A204.1 (cell line): ENCODE data around the gene CTAG1A.
"Not testable (repeated sequence)": the region's sequence is repeated elsewhere in the genome, so short reads cannot be mapped to it uniquely, and the experiment has no call there.

Experiments used
- FAIRE-seq: peaks from 2 replicates; lab custom pipeline; 2012; peaks lifted over from hg19 to GRCh38; lab: Jason Lieb, UNC

CTAG1A gene

DNA sequence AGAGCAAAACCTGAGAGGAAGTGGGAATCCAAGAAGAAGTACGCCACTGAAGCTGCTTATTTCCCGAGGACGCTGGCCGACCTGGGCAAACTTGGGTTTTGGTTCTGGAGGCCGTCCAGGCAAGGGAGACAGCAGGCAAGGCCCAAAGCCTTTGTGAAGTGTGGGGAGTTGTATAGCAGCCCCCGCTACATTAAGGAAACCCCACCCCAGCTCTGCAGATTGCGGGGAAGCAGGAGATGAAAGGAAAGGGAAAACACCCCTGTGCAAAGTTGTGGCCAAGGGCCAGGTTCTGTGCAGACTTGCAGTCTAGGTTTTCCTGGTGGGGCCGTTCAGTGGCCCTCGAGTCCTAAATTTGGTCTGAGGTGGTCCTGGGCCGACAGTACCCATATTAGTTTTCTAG is 11.9 kb upstream of the CTAG1A start:
- not testable (repeated sequence) for FAIRE-seq

DNA sequence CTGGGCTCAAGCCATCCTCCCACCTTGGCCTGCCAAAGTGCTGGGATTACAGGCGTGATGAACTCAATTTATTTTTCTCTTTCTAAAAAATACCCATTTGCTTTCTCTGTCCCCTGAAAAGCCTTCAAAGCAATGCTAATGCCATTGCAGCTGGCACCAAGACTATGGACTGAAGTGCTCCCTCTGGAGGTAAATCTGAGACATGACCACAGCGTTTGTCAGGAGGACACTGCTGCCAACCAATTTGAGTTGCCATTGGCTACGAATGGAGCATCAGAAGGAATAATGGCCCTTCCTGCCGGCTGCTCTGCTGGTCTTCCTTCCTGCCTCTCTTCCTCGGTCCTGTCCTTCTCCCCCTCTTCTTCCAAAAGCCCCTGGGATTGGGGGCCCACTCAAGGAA is 9.9 kb upstream of the CTAG1A start:
- peak; percentile 80 for FAIRE-seq

DNA sequence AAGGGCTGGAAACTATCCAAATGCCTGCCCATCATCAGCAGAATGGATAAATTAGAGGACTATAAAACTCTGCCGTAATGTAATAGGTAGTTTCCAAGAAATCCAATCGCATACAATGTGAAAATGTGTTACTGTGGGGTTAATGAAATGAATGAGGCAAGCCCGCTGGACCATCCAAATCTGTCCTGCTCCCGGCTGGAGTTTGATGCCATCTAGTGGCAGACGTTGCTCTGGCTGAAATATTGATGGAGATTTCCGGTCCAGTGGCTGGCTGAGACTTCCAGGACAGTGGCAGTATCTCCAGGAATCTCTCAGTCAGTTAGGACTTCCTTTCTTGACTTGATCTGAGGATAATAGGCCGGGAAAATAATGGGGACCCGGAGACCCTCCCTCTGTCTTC is 1.9 kb upstream of the CTAG1A start:
- not testable (repeated sequence) for FAIRE-seq

DNA sequence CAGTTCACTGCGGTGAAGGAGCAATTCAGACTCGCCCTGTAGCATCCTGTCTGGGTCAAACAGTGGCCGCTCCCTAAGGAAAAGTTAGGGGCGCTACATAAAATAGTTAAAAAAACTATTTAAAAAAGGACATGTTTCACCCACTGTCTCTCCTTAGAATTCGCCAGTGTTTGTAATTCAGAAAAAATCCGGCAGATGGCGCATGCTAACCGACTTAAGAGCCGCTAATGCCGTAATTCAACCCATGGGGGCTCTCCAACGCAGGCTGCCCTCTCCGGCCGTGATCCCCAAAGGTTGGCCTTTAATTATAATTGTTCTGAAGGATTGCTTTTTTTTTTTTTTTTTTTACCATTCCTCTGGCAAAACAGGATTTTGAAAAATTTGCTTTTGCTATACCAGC is 5.5 kb downstream of the CTAG1A start:
- FAIRE-seq = peak; percentile 16

DNA sequence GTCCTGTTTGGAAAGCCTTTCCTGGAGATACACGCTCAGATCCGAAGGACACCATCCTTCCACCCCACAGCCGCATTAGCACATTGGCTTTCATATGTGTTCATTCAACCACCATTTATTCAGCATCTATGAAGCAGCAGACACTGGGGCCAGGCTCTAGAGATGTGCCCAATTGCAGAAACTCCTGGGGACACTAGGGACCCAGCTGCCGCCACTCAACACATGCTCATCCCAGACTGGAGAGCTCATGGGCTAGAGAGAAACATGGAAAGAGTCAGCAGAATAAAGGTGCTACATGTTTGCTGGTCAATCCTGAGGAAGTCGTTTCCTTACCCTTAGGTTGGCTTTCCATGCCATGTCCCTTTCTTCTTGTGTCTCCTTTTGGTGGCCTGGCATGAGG is 7.6 kb downstream of the CTAG1A start:
- FAIRE-seq = no peak

DNA sequence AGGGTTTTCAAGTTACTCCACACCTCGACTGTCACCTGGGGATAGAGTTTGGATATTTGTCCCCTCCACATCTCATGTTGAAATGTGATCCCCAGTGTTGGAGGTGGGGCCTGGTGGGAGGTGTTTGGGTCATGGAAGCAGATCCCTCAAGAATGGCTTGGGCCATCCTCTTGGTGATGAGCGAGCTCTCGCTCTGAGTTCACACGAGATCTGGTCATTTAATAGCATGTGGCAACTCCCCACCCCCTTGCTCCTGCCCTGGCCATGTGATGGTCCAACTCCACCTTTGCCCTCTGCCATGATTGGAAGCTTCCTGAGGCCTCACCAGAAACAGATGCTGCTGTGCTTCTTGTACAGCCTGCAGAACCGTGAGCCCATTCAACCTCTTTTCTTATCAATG is 8.3 kb downstream of the CTAG1A start:
- FAIRE-seq = no peak

DNA sequence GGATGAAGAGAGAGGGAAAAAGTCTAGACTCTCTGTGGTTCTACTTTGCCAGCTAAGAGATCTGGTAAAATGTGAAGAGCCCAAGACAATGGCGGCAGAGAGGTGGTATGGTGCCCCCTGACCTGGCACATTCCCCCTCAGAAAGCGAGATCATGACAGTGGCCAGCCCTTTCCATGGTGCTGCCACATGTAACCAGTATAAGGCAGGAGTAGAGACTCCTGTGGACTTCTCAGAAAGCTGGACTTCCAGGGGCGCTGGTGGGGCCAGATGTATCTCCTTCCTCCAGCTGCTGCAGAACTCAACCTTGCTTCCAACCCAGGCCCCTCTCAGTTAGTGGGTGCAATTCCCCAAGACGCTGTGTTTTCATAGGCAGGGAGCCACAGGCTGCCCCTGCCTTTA is 9.6 kb downstream of the CTAG1A start:
- FAIRE-seq = no peak

DNA sequence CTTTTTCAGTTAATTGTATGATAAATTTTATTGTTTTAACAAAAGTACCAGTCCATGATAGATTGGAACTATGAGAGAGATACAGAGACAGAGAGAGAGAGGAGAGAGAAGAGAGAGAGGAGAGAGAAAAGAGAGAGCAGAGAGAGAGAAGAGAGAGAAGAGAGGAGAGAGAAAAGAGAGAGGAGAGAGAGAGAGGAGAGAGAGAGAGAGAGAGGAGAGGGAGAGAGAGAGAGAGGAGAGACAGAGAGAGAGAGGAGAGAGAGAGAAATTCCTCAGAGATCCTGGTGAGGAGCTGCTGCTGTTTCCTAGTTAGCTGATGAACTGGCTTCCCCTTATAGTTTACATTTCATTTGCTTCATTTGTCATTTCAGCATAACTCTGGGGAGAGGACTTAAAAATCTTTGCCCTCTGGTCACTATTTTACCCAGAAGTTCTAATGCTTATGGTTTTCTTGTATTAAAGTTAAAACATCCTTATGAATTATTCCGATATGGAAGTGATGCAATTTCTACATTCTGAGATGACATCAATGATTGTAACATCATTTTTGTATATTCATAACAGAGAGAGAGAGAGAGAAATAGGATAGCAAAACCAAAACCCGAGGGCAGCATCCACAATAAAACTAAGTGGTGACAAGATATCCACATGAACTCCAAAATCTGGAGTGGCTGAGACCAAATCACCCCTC is 10.8 kb downstream of the CTAG1A start:
- no peak for FAIRE-seq

DNA sequence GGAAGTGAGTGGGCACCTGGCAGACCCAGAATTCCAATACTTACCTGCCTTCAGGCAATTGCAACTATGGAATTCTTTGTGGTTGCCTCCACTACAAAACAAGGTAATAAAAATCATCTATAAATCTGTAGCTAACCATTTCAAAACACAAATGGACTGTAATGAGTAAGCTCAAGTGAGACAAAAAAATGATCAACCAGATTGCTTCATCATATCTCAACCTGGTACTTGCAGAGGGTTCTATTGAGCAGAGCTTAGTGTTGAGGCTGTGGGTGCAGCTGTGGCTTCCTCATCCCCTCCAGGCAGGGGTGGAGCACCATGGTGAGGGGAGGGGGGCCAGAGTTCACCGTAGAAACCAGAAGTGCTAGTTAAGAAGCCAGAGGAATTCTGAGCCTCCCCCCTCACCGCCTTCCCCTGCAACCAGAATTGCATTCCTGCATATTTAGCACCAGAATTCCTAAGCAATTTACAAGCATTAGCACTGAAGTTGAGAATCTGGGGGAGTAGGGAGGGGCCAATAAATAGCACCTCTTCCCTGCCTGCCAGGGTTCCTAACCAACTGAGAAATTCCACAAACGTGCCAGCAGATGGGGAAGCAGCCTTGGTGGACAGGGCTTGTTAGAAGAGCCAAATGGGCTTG is 11.5 kb downstream of the CTAG1A start:
- FAIRE-seq = no peak

DNA sequence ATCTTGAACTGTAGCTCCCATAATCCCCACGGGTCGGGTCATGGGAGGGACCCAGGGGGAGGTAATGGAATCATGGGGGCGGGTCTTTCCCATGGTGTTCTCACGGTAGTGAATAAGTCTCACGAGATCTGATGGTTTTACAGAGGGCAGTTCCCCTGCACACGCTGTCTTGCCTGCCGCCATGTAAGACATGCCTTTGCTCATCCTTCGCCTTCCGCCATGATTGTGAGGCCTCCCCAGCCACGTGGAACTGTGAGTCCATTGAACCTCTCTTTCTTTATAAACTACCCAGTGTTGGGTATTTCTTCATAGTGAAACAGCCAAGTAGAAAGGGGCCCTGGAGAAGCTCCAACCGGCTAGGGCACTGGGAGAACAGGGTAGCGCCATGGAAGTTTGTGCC is 12.3 kb downstream of the CTAG1A start:
- FAIRE-seq = no peak

DNA sequence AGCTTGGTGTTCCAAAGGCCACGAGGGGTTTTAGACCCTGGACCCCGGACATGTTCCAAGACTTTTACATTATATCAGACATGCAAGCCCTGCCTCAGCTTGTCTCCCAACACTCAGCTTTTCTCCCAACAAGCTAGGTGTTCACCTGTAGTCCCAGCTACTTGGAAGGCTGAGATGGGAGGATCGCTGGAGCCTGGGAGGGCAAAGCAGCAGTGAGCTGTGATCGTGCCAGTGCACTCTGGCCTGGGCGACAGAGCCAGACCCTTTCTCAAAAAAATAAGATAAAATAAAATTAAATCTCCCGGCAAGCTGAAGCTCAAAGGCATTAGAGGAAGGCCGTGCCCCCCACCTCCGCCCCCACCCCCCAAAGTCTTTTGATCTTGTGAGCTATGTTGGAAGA is 13.7 kb downstream of the CTAG1A start:
- no peak for FAIRE-seq

DNA sequence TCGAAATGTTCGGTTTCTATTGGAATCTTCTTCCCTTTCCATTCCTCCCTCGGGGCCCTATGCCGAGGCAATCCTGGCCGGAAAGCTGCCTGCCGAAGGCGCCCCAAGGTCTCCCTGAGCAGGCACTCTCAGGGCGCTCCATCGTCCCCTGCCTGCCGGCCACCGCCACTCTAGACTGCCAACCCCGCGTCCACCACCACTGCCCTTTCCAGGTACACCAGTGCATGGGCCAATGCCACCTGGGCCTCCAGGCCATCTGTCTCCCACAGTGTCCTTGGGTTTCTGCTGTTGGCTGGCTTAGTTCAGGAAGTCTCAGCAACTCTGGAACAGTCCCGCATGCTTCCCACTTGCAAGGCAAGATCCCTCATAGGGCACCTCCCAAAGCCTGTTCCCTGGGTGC is 14.6 kb downstream of the CTAG1A start:
- no peak for FAIRE-seq

DNA sequence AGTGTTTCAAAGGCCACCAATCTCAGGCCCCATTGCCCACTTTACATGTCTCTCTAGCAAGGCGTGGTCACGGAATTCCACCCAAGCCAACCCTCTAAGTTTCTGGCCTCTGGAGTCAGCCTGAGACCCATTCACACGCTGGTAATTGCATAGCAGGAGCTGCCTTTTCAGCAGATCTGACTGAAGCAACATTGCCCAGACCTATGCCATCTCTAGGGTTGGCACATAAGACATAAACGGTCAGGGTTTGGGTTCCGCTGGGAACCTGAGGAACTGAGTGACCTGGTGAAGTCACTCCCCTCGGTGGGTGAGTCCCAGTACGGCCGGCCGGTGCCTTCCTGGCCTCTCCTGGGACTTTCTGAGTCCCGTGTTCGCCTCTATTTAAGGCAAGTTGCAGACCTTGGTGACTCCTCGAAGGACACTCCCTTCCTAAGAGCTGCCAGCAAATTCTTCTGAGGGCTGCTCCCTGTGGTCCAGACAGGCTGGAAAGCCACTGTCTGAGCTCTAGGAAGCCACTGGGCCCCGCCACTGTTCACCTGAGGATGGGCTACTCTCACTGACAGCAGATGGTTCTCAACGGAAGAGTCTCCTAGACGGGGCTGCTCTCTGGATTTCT is 15.9 kb downstream of the CTAG1A start:
- FAIRE-seq = no peak

DNA sequence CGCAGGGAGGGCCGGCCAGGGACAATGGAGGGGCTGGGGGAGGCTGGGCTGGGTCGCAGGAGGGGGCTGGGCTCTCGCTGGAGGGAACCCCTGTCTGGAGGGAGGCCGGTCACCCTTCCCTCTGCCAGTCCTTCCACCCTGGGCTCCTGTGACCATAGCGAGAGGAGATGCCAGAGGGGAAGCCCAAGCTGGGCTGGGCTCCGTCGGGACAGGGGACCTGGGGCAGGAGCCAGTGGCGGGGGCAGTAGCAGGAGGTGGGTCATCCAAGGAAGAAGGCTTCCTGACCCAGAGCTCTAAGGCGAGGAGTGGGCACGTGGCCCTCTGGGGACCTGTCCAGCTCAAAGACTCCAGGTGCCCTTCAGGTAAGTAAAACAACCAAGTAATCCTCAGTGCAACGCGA is 17.3 kb downstream of the CTAG1A start:
- FAIRE-seq = no peak

DNA sequence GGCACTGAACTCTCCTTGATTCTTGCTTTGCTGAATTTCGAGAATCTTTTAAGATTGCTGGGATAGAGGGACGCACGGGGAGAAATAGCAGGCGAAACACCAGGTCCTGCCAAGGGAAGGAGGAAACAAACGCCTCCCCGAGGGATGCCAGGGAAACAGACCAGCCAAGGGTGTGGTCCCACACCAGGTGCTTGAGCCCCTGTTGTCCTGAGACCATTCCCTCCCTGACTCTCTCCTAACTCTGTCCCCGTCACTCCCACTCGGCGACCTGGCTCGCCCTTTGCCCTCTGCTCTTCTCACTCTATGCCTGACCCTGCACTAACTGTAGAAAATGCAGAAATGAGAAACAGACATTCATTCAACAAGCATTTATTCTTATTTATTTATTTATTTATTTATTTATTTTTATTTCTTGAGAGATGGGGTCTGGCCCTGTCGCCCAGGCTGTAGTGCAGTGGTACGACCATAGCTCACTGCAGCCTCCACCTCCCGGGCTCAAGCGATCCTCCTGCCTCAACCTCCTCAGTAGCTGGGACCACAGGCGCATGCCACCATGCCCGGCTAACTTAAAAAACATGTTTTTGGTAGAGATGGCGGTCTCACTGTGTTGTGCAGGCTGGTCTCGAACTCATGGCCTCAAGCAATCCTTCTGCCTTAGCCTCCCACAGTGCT is 18.0 kb downstream of the CTAG1A start:
- FAIRE-seq = no peak

DNA sequence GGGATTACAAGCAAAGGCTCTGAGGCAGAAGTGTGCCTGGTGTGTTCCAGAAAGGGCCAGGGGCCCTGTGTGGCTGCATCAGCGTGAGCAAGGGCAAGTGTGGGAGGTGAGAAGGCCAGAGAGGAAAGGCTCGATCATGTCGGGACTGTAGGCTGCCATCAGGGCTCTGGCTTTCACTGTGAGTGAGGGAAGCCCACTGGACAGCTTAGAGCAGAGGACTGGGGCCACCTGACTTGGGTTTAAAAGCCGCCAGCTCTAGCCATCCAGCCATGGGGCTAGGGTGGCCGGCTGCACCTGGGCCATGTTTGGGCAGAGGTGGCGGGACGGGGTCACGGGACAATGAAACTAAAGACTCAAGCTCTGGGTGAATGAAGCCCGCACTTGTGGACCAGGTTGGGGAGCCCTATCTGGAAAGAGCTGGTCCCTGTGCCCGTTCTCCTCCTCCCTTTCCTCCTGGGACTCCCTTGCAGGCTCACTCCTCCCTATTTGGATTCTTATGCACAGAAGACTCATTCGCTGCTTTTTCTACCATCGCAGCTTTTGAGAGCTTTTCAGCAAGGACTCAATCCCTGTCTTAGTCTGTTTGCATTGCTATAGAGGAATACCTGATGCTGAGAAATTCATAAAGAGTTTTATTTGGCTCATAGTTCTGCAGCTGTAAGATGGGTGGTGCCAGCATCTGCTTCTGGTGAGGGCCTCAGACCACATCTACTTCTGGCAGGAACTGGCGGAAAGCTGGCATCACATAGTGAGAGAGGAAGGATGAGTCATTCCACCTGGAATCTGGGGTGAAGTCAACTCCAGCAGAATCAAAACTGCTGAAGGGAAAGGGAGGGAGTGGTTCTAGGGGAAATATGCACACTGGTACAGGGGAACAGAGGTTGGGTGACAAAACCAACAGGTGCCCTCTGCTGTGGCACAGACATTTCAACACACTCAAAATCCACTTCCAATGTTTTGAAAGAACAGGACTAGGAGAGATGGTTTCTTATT is 18.8 kb downstream of the CTAG1A start:
- no peak for FAIRE-seq

DNA sequence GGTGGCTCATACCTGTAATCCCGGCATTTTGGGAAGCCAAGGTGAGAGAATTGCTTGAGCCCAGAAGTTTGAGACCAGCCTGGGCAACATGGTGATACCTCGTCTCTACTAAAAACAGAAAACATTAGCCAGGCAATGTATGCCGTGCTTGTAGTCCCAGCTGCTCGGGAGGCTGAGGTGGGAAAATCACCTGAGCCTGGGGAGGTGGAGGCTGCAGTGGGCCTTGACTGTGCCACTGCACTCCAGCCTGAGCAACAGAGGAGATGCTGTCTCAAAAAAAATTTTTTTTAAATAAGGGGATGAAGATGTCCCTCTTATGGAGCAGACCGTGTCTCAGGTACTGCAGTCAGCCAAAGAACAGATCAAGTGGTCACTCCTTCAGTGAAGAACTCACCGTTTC is 20.6 kb downstream of the CTAG1A start:
- no peak for FAIRE-seq

DNA sequence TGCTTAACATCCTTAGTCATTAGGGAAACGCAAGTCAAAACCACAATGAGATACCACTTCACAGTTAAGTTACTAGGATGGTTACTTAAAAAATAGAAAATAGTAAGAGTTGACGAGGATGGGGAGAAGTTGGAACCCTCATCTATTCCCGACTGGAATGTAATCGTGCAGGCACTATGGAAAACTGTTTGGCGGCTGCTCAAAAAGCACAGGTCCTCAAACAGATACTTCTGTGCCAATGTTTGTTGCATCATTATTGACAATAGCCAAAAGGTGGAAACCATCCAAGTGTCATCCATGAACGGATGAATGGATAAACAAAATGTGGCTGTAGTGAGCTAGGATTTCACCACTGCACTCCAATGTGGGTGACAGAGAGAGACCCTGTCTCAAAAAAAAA is 22.4 kb downstream of the CTAG1A start:
- FAIRE-seq = no peak

DNA sequence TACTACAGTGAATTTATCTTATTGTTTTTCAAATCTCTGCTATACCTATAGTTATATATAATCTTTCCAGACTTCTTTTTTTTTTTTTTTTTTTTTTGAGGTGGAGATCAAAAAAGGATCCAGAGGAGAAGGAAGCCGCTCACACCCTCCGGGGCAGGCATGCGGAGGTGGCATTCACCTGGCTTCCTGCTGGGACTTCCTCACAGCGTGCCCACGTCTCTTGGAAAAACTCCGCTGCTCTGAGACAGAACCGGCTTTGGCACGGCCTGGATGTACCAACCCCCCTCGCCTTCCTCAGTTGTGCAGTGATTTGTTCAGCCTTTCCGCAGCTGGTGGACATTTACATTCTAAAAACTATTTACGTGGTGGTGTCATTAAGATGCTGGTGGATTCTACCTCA is 23.0 kb downstream of the CTAG1A start:
- not testable (repeated sequence) for FAIRE-seq

DNA sequence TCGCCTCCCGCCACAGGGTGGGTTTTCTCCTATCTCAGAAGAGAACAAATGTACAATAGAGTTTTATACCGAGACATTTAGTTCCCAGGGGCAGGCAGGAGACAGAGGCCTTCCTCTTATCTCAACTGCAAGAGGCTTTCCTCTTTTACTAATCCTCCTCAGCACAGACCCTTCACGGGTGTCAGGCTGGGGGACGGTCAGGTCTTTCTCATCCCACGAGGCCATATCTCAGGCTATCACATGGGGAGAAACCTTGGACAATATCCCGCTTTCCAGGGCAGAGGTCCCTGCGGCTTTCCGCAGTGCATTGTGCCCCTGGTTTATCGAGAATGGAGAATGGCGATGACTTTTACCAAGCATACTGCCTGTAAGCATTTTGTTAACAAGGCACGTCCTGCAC is 23.9 kb downstream of the CTAG1A start:
- not testable (repeated sequence) for FAIRE-seq

DNA sequence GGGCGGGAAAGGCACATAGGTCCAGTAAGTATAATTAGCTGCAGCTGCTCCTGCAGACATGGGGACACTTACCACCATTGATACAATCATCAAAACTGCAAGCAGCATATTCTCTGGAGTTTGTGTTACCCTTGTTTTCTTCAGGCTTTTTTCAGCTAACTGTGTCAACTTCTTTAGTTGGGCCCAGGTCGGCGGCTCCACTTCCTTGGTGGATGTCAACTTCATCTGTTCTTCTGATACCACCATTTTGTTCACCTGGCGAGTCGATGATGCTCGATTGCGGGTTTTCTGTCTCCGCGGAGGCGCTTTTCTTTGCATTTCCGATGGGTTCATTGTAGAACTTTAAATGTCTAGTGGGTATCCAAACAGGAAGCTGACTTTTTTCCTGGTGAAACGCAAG is 26.2 kb downstream of the CTAG1A start:
- not testable (repeated sequence) for FAIRE-seq

DNA sequence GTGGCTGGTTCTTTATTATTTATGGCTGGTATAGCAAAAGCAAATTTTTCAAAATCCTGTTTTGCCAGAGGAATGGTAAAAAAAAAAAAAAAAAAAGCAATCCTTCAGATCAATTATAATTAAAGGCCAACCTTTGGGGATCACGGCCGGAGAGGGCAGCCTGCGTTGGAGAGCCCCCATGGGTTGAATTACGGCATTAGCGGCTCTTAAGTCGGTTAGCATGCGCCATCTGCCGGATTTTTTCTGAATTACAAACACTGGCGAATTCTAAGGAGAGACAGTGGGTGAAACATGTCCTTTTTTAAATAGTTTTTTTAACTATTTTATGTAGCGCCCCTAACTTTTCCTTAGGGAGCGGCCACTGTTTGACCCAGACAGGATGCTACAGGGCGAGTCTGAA is 28.7 kb downstream of the CTAG1A start:
- peak; percentile 68 for FAIRE-seq
